Measurements from ENCODE around the gene AKAP12. TPM values are rescaled to one million over a fixed set of nuclear protein-coding genes. Genes with fewer than 3 reads are reported as not detected.
"Not testable (repeated sequence)": the region's sequence is repeated elsewhere in the genome, so short reads cannot be mapped to it uniquely, and the experiment has no call there.

Gene AKAP12
- total RNA-seq, 2 experiments from 2014 or later, result 3.6 to 3.8 TPM

- ChIA-PET CTCF (no interaction called here), POLR2A (no interaction called here)
- H3K4me1 Mint-ChIP-seq (ENCODE audit: low read depth), result no peaks in the 10 kb centered on the region
- peaks cover 4% of the 10 kb centered on the region for H3K27me3 Mint-ChIP-seq
- no peak overlapping the region for H3K4me3 Mint-ChIP-seq
- H3K36me3 Mint-ChIP-seq, result no peaks in the 10 kb centered on the region
- DNase-seq, result no peak
- no peak overlapping the region for H3K27ac Mint-ChIP-seq
- intact Hi-C loops (cut with micrococcal nuclease), result no loop called here
- H3K9me3 Mint-ChIP-seq, result no peaks in the 10 kb centered on the region
These were observed 63.5 kb downstream of the AKAP12 start for GRCh38 chr6:151303231-151303630.

- Mint-ChIP-seq H3K4me3 (no peak overlapping the region), H3K27me3 (peaks cover 1% of the 10 kb centered on the region), H3K4me1 (ENCODE audit: low read depth) (no peaks in the 10 kb centered on the region), H3K36me3 (no peaks in the 10 kb centered on the region), H3K9me3 (no peaks in the 10 kb centered on the region), H3K27ac (no peak overlapping the region)
- CTCF ChIA-PET, result interaction anchor here (4.2 kb wide), 1 partner anchor 18 kb away, joined by 19 read pairs; no protein-coding TSS in a partner anchor
- no peak for DNase-seq
- intact Hi-C loops (cut with micrococcal nuclease), result no loop called here
- POLR2A ChIA-PET, result no interaction called here
These were observed 66.6 kb downstream of the AKAP12 start for GRCh38 chr6:151306269-151306783.

- Mint-ChIP-seq H3K27ac (no peak overlapping the region), H3K36me3 (no peaks in the 10 kb centered on the region), H3K4me1 (ENCODE audit: low read depth) (no peaks in the 10 kb centered on the region), H3K27me3 (peaks cover 1% of the 10 kb centered on the region), H3K9me3 (no peaks in the 10 kb centered on the region), H3K4me3 (no peak overlapping the region)
- intact Hi-C loops (cut with micrococcal nuclease), result no loop called here
- no peak for DNase-seq
- ChIA-PET CTCF (interaction anchor here (4.2 kb wide), 1 partner anchor 17 kb away, joined by 19 read pairs; no protein-coding TSS in a partner anchor), POLR2A (no interaction called here)
These were observed 67.7 kb downstream of the AKAP12 start for GRCh38 chr6:151307501-151307900.

GRCh38 chr6:151309619-151310018 lies 69.9 kb downstream of the AKAP12 start:
- no peaks in the 10 kb centered on the region for H3K27me3 Mint-ChIP-seq
- H3K9me3 Mint-ChIP-seq, result no peaks in the 10 kb centered on the region
- intact Hi-C loops (cut with micrococcal nuclease), result no loop called here
- no peak overlapping the region for H3K27ac Mint-ChIP-seq
- H3K4me1 Mint-ChIP-seq (ENCODE audit: low read depth), result no peaks in the 10 kb centered on the region
- DNase-seq, result no peak
- no peaks in the 10 kb centered on the region for H3K36me3 Mint-ChIP-seq
- ChIA-PET CTCF (no interaction called here), POLR2A (no interaction called here)
- H3K4me3 Mint-ChIP-seq, result no peak overlapping the region

GRCh38 chr6:151310279-151310678 lies 70.5 kb downstream of the AKAP12 start:
- intact Hi-C loops (cut with micrococcal nuclease), result no loop called here
- CTCF ChIA-PET, result interaction anchor here (1.3 kb wide), 1 partner anchor 14 kb away, joined by 3 read pairs; no protein-coding TSS in a partner anchor

GRCh38 chr6:151310852-151311767 lies 71.3 kb downstream of the AKAP12 start:
- Mint-ChIP-seq H3K27ac (no peak overlapping the region), H3K4me1 (ENCODE audit: low read depth) (no peaks in the 10 kb centered on the region), H3K36me3 (no peaks in the 10 kb centered on the region), H3K27me3 (no peaks in the 10 kb centered on the region), H3K9me3 (peaks cover 5% of the 10 kb centered on the region), H3K4me3 (no peak overlapping the region)
- intact Hi-C loops (cut with micrococcal nuclease), result no loop called here
- DNase-seq, result no peak
- ChIA-PET POLR2A (no interaction called here), CTCF (interaction anchor here (0.6 to 1.3 kb wide), 3 partner anchors 13 to 57 kb away, joined by 3 read pairs; no protein-coding TSS in a partner anchor)

More at GRCh38 chr6:151310279-151310678, 70.5 kb downstream of the AKAP12 start:
- Mint-ChIP-seq H3K36me3 (no peaks in the 10 kb centered on the region), H3K4me1 (ENCODE audit: low read depth) (no peaks in the 10 kb centered on the region), H3K9me3 (no peaks in the 10 kb centered on the region), H3K27me3 (no peaks in the 10 kb centered on the region), H3K27ac (no peak overlapping the region), H3K4me3 (no peak overlapping the region)
- DNase-seq, result no peak
- POLR2A ChIA-PET, result no interaction called here

GRCh38 chr6:151313066-151313491 lies 73.3 kb downstream of the AKAP12 start:
- POLR2A ChIA-PET, result no interaction called here
- CTCF ChIA-PET, result interaction anchor here (1.2 kb wide), 1 partner anchor 11 kb away, joined by 3 read pairs; no protein-coding TSS in a partner anchor
- no peak for DNase-seq
- Mint-ChIP-seq H3K9me3 (peaks cover 8% of the 10 kb centered on the region), H3K4me3 (no peak overlapping the region), H3K36me3 (no peaks in the 10 kb centered on the region), H3K27me3 (no peaks in the 10 kb centered on the region), H3K27ac (no peak overlapping the region), H3K4me1 (ENCODE audit: low read depth) (no peaks in the 10 kb centered on the region)
- intact Hi-C loops (cut with micrococcal nuclease), result no loop called here

- H3K27me3 Mint-ChIP-seq; DNase-seq; H3K36me3 Mint-ChIP-seq; H3K4me3 Mint-ChIP-seq; H3K4me1 Mint-ChIP-seq (ENCODE audit: low read depth); H3K9me3 Mint-ChIP-seq; POLR2A ChIA-PET; CTCF ChIA-PET; H3K27ac Mint-ChIP-seq; intact Hi-C loops (cut with micrococcal nuclease): not testable (repeated sequence)
These were observed 75.9 kb downstream of the AKAP12 start for GRCh38 chr6:151315661-151316060.

- H3K9me3 Mint-ChIP-seq, result peaks cover 8% of the 10 kb centered on the region
These were observed 77.6 kb downstream of the AKAP12 start for GRCh38 chr6:151317103-151317994.

GRCh38 chr6:151317995-151318365 lies 78.2 kb downstream of the AKAP12 start:
- H3K36me3 Mint-ChIP-seq, result no peaks in the 10 kb centered on the region
- POLR2A ChIA-PET, result no interaction called here
- CTCF ChIA-PET, result interaction anchor here (1.5 kb wide), 1 partner anchor 304 kb away, joined by 7 read pairs; no protein-coding TSS in a partner anchor
- peaks cover 8% of the 10 kb centered on the region for H3K9me3 Mint-ChIP-seq
- peaks cover 4% of the 10 kb centered on the region for H3K27me3 Mint-ChIP-seq
- DNase-seq, result no peak
- H3K4me1 Mint-ChIP-seq (ENCODE audit: low read depth), result no peaks in the 10 kb centered on the region
- no peak overlapping the region for H3K27ac Mint-ChIP-seq
- no peak overlapping the region for H3K4me3 Mint-ChIP-seq
- intact Hi-C loops (cut with micrococcal nuclease), result no loop called here

More at GRCh38 chr6:151317103-151317994, 77.6 kb downstream of the AKAP12 start:
- Mint-ChIP-seq H3K27ac (no peak overlapping the region), H3K36me3 (no peaks in the 10 kb centered on the region), H3K4me1 (ENCODE audit: low read depth) (no peaks in the 10 kb centered on the region), H3K4me3 (no peak overlapping the region), H3K27me3 (peaks cover 4% of the 10 kb centered on the region)
- CTCF ChIA-PET, result interaction anchor here (1.5 kb wide), 1 partner anchor 303 kb away, joined by 7 read pairs; no protein-coding TSS in a partner anchor
- POLR2A ChIA-PET, result no interaction called here
- intact Hi-C loops (cut with micrococcal nuclease), result no loop called here
- DNase-seq, result no peak

- intact Hi-C loops (cut with micrococcal nuclease), result loop anchor here (10.0 kb wide), 1 partner anchor 75 kb away; no protein-coding TSS in a partner anchor
These were observed 80.4 kb downstream of the AKAP12 start for GRCh38 chr6:151320140-151320539.

GRCh38 chr6:151321438-151321837 lies 81.7 kb downstream of the AKAP12 start:
- no peak overlapping the region for H3K4me3 Mint-ChIP-seq
- no peak overlapping the region for H3K27ac Mint-ChIP-seq
- H3K4me1 Mint-ChIP-seq (ENCODE audit: low read depth), result peaks cover 26% of the 10 kb centered on the region
- H3K27me3 Mint-ChIP-seq, result peaks cover 27% of the 10 kb centered on the region
- CTCF ChIA-PET, result interaction anchor here (0.7 to 6.4 kb wide), 4 partner anchors 13 to 504 kb away, joined by 3 to 269 read pairs (median 8); no protein-coding TSS in a partner anchor
- POLR2A ChIA-PET, result no interaction called here
- H3K9me3 Mint-ChIP-seq, result no peaks in the 10 kb centered on the region
- intact Hi-C loops (cut with micrococcal nuclease), result loop anchor here (10.0 kb wide), 1 partner anchor 77 kb away; no protein-coding TSS in a partner anchor
- H3K36me3 Mint-ChIP-seq, result no peaks in the 10 kb centered on the region
- DNase-seq, result no peak

More at GRCh38 chr6:151320140-151320539, 80.4 kb downstream of the AKAP12 start:
- H3K4me3 Mint-ChIP-seq, result no peak overlapping the region
- no peak for DNase-seq
- no peak overlapping the region for H3K27ac Mint-ChIP-seq
- H3K36me3 Mint-ChIP-seq, result no peaks in the 10 kb centered on the region
- CTCF ChIA-PET, result no interaction called here
- POLR2A ChIA-PET, result no interaction called here
- peaks cover 16% of the 10 kb centered on the region for H3K4me1 Mint-ChIP-seq (ENCODE audit: low read depth)
- peaks cover 17% of the 10 kb centered on the region for H3K27me3 Mint-ChIP-seq
- H3K9me3 Mint-ChIP-seq, result peaks cover 8% of the 10 kb centered on the region

All from activated CD4-positive, alpha-beta memory T cell treated with anti-CD3 and anti-CD28 coated beads for 36 hours (primary cell).